ENCODE measurements around the gene NEIL3.

Gene NEIL3, protein sequence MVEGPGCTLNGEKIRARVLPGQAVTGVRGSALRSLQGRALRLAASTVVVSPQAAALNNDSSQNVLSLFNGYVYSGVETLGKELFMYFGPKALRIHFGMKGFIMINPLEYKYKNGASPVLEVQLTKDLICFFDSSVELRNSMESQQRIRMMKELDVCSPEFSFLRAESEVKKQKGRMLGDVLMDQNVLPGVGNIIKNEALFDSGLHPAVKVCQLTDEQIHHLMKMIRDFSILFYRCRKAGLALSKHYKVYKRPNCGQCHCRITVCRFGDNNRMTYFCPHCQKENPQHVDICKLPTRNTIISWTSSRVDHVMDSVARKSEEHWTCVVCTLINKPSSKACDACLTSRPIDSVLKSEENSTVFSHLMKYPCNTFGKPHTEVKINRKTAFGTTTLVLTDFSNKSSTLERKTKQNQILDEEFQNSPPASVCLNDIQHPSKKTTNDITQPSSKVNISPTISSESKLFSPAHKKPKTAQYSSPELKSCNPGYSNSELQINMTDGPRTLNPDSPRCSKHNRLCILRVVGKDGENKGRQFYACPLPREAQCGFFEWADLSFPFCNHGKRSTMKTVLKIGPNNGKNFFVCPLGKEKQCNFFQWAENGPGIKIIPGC

DNA sequence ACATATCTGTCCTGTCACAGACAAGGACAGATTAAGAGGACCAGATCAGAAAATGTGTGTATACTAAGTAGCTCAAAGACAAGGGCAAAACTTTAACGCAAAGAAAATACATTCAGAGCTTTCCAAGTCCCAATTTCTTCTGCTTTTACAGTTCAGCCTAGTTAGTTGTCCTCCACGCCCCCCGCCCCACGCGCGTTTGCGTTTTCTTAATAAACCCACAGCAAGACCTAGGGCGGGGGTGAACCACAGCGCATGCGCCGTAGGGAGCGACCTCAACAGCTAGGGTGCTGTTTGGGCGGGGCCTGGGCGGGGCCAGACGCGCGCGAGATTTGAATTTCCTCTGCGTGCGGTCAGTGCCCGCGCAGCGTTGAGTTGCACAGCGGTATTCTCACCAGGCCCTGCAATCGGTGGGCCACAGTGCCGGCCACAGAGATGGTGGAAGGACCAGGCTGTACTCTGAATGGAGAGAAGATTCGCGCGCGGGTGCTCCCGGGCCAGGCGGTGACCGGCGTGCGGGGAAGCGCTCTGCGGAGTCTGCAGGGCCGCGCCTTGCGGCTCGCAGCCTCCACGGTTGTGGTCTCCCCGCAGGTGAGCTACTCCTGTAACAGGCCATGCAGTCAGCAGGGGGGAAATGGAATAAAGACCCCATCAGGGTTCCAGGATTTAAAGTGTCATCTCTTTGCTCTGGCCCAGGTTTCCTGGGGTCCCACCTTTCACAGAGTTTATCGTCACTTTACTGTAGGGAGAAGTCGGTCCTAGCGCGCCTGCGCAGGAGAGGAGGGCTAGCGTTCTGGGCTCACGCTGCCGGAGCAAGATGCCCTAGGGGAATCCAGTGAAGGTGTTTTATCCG is at the start of gene NEIL3:
Gene NEIL3 (plus strand): TSS at position 353 of the 850 bp plus-strand sequence. CDS start 80 bp downstream, at position 433.
- peak; percentile 39 for DNase-seq

DNA sequence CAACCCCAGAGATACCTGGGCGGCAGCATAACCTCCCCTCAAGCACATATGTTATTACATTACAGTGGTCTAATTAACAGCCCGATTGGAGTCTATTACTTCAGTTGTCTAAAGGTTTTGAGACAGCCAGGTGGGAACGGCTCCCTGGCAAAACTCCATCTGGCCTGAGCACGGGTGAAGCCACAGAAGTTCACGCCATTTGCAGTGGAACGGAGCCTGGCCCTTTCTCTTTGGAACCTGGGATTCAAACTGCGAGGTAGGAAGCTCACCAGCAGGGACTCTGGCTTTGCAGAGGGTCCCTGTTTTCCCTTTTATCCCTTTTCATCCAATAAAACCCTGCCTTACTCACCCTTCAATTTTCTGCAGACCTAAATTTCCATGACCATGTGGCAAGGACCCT is 45.9 kb upstream of the NEIL3 start:
- no peak for DNase-seq

DNA sequence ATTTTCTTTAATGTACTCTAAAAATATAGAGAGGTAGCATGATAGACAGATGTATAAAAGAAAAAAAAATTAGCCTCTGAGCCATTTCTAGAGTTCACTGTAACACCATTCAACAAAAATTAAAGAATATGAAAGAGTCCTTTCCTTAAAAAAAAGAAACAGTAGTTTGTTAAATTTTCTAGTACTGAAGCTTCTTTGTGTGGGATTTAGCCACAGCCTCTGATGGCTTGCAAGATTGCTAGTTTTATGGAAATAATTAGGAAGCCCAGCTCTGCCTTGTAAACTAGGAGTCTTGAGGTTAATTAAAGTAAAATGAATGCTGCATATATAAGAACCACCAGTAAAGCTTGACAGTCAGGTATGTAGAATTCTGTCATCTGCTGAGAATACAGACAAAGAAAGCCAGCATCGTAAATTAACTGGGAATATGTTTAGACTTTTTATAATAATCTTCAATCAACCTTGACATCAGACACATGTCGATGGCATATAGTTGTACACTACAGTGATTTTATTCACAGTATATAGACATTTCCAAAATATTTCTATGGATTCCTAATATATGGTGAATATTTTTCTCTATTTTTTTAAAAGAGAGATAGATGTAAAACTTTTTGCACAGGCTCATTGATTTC is 44.8 kb upstream of the NEIL3 start:
- no peak for DNase-seq

DNA sequence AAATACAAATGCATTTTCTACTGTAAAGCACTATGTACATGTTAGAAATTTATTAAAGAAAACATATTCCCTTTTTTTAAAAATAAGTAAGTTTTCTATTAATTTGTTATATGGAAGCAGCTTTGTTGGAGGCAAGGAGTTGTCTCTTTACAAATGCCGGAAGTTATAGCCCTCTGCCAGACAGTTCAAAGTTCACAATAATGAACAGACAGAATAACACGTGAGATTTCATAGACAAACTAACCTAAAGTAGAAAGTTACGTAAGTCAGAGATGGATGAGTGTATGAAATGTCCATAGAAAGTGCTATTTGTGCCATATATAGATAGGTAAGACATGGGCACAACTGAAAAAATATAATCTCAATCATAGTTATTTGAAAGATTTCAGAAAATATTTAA is 43.9 kb upstream of the NEIL3 start:
- no peak for DNase-seq

DNA sequence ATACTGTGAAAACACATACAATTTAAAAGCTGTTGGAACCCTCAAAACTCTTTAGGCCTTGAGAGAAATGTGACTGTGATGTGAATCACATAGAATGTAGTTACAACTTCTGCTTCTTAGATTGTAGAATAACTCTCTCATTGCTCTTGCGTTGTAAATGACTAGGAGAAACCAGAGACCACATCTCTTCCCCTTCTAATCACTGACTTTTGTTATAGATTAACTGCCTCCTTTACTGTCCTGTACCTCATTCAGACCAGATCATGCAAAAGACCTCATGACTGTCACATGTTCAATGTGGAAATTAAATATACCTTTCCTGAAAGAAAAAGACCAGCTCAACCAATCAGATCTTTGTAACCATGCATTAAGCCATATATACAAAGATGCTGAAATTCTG is 43.2 kb upstream of the NEIL3 start:
- DNase-seq, result no peak

DNA sequence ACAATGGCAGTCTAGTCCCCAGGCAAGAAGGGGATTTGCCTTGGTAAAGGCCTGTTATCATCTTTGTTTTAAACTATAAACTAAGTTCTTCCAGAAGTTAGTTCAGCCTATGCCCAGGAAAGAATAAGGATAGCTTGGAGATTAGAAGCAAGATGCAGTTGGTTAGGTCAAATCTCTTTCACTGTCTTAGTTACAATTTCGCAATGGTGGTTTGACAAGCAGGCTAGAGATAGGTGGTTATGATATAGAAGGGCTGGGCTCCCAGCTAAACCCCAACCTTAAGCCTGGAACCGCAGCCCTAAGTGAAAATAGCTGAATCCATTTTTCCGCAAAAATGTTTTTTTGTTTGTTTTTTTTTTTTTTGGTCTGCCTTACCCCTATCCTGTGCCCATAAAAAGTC is 41.8 kb upstream of the NEIL3 start:
- no peak for DNase-seq

DNA sequence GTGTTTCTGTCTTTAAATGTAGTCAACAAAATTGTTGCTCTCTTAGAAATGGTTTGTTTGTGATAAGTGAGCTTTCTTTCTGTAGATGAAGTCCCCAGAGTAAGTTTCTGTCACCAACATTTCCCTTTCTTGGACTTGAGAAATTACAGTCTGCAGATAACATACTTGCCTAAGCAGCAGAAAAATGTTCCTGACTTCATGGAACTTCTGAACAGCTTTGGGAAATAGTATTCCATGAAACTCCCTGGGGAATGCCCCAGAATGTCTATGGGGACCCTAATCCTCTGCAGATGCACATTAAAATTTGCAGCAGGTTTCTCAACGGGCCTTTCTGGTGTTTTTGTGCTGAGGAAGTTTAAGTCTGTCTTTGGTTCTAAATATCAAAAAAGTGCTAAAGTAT is 38.6 kb upstream of the NEIL3 start:
- no peak for DNase-seq

DNA sequence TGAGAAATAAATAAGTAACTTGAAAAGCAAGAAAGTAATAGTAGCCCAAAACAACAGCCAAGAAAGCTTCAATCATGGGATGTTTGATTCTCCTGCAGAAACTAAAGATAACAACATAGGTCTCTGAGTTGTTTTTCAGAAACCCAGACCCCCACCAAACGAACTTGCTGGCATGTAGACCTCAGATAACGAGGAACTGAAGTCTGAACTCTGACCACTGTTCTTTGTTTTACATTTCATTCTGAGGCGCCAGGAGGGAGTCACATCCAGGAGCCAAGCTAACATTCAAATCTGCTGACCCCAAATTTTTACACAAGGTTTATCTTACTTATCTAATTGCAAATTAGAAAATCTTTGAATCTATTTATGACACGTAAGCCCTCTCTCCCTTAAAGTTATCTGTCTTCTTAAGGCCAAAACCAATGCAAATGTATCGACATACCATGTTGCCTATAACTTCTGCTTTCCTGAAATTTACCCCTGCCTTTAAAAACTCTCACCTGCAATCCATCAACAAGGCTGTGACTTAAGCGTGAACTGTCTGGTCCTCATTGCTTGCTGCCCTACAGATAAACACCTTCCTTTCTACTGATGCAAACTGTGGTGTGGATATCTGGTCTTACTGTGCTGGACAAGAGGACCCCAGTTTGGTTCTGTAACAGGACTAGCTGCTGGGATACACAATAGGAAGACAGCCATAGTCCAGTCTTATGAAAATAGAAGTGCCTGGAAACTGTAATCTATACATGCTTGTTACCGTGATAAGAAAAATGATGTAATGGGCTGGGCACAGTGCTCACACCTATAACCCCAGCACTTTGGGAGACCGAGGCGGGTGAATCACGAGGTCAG is 37.5 kb upstream of the NEIL3 start:
- DNase-seq, result no peak

DNA sequence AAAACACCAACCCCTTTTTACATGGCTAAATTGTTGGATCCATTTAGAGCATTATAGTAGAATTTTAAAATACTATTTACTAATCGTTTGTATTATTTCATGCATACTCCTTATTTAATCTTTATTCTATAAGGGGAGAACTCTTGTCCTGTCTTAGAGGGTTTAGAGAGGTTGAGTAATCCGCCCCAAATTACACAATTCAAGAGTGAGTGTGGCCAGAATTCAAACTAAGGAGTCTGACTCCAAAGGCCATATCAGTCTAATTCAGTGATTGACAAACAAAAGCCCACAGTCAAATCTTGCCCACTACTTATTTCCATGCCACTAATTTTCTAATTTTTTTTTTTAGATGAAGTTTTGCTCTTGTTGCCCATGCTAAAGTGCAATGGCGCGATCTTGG is 33.7 kb upstream of the NEIL3 start:
- no peak for DNase-seq

DNA sequence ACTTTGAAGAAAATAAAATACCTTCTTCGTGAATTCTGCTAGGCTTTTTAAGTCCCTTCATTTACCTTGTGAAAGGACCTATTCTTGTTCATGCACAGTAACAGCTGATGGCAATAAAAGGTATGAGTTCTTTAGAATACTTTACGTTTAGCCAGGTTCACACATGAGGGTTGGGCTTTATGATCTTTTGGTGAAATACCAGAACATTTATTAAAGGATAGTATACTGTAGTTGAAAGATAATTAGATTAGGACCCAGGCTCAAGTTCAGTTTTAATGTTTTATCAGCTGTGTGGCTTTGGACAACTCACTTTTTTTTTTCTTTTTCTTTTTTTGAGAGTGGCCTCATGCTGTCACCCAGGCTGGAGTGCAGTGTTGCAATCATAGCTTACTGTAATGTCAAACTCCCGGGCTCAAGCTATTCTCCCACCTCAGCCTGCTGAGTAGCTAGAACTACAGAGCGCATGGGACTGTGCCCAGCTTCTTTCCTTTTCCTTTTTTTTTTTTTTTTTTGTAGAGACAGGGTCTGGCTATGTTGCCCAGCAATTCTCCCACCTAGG is 28.2 kb upstream of the NEIL3 start:
- no peak for DNase-seq

DNA sequence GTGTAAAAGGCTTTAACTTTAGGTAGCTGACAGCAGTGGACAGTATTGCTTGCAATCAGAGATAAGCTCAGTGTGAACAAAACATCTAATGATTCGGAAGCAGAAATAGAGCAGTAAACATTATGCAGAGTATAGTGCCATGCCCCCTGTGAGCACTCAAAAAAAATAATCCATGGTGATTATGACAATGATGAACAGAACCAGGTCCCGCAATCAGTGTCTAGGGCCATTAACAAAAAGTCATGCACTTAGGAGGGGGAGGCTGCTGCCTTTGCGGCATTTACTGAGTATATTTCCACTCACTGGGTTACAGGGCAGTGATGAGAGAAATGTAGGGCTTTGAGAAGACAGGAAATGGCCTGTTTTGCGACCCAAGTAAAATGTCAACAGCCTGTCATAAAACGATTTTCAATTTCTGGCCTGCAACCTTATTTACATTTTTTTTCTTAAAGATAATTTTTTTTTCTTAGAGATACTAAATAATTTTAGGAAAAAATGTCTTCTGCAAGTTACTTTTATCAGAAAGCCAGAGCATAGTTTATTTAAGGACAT is 27.3 kb upstream of the NEIL3 start:
- no peak for DNase-seq

DNA sequence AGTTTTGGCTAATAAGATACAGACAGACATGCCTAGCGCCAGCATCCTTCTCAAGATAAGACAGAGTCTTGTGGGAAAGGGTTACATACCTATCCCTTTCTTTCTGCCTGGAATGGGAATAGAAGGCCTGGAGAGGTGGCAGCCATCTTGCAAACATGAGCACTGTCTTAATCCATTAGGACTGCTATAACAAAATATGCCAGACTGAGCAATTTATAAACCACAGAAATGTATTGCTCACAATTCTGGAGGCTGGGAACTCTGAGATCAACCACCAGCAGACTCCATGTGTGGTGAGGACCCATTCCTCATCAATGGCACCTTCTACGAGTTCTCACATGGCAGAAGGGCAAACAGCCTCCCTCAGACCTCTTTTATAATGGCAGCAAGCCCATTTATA is 26.5 kb upstream of the NEIL3 start:
- no peak for DNase-seq

DNA sequence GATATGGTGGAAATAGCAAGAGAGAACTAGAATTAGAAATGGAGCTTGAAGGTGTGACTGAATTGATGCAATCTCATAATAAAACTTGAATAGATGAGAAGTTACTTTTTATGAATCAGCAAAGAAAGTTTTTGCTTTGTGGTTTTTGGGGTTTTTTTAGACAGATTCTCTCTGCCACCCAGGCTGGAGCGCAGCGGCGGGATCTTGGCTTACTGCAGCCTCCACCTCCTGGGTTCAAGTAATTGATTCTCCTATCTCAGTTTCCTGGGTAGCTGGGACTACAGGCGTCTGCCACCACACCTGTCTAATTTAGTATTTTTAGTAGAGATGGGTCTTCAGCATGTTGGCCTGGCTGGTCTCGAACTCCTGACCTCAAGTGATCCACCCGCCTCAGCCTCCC is 23.7 kb upstream of the NEIL3 start:
- DNase-seq, result no peak

DNA sequence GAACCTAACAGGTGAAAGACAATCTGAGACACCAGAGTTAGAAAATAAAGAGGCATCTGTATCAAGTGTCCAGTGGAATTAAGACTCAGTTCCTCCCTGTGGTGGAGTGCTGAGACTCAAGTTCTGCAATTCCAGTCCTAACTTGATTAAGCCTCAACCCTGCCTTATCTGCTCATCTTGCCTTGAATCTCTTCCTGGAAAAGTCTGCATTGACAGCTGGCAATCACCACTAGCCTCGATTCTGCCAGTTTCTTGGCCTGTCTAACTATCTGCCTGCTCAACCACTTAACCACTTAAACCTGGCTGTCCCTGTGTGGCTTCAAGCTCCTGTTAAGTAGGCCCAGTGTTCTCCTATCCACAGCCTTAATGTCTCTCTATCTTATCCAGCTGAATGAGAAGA is 22.4 kb upstream of the NEIL3 start:
- no peak for DNase-seq

DNA sequence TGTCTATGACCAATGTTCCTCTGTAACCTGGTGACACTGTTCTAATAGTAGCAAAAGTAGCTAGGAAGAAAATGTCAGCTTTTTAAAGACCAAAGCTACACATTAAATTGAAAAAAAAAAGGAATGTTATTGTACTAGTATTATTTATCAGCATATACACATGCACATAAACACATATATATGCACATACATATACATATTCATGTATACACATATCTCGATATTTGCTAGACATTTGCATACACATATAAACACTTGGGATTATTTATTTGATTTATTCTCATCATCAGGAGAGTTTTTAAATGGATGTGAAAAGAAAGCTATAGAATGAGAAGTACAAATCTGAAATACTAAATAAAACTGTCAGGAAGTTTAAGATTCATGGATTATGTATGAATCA is 21.3 kb upstream of the NEIL3 start:
- DNase-seq, result no peak

DNA sequence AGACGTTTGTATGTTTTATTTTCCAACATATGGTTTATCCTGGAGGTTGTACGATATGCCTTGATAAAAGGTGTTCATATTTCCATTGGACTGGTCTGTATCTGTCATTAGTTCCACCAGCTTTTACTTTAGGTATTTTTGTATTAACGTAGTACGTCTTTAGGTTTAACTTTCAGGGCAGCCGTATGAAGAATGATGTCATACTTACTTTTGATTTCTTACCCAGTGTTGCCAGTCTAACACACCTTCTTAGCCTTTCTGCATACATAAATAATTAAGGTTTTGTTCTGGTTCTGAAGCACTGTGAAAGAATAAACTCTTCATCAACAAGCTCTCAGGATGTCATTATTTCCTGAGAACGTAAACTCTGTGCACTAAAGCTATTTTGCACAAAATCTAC is 18.9 kb upstream of the NEIL3 start:
- no peak for DNase-seq

DNA sequence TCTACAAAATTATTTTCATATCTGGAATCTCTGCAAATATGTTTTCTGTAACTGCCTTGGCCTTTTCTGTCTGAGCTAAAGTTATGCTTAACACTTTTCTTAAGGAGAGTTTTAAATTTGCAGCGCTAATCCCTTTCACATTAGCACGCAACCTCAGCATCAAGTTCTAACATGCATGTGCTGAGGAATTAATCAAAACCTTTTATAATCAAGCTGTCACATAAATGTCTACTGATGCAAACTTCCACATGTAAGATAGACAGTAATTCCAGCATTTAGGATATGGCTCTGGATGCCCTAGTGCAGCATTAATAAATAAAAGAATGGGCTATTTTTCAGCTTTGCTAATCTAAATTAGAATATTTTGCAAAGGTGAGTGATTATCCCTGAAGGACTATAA is 17.5 kb upstream of the NEIL3 start:
- DNase-seq, result no peak

DNA sequence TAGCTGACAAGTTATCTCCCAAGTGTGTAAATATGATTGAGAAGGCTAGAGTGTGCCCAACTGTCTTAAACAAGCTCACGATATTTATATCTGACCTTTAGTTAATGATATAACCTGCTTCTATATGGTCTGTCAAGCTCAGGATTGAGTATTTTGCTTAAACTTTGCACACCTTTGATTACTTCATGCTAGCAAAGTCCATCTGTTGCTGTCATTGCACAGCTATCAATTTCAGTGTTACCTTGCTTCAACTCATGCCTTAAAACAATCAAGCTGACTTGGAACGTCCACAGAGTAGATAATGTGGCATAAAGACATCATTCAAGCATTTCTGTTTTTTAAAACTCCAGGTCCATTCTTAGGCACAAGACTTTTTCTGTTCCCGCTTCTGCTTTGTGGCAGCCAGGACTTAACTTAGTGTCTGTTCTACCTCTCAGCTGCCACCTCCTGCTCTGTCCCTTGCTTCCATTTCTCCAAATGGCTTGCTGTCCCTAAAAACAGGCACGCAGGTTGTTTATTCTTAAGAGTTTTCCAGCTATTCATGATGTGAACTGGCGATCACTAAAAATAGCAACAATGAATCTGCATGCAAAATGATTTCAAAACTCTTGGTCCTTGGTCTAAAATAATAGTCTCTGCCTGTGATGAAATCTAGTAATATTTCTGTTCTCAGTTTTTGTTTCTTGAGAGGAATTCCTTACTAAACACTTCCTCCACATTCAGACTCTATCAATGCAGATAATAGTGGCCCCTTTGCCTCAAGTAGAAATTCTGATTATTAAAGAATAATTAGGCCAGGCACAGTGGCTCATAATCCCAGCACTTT is 16.3 kb upstream of the NEIL3 start:
- DNase-seq, result no peak

DNA sequence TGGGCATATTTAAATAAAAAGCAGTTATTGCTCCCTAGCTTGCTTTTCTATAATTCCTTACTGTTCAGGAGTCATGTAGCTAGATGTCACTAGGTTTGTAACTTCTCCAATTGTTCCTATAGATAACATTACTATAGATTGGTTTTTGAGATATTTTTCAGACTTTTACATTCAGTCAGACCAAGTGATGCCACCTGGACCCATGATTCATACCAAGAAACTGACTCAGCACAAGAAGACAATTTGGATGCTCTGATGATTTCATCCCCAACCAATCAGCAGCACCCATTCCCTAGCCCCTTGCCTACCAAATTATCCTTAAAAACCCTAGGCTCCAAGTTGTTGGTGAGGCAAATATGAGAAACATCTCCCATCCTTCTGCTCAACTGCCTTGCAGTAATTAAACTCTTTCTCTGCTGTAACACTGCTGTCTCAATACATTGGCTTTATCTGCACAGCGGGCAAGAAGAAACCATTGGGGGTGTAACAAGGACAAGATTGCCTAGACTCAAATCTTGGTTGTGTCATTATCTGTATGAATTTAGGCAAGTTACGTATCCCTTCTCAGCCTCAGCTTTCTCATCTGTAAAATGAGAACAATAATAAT is 11.8 kb upstream of the NEIL3 start:
- no peak for DNase-seq

DNA sequence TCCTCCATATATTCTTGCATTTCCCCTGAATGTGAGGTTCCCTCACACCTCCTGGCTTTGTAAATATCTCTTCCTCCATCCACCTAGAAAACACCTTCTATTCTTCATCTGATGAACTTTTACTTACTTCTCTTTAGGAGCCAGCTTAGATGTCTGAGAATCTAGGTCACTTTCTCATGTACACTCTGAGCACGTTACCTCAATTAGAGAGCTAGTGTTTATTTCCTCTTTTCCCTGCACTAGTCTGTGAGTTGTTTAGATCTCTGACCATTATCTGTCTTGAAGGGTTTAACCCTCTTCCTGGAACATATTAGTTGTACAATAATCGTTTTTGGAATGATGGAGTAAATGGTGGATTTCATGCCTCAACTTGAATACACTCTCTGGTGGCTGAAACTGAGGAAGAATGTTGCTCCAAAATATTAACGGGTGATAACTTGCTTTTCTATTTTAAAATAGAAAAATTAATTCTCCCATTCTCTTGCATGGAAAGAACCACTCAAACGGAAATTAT is 8.5 kb upstream of the NEIL3 start:
- DNase-seq, result no peak
